Measurements from ENCODE around the gene IGSF9. TPM values are rescaled to one million over a fixed set of nuclear protein-coding genes. Genes with fewer than 3 reads are reported as not detected.
A peak's percentile ranks its signal among the peaks of the same experiment; 100 is the strongest.

Gene IGSF9
- total RNA-seq, 1 donor from 2014 or later = 2.1 TPM

DNA sequence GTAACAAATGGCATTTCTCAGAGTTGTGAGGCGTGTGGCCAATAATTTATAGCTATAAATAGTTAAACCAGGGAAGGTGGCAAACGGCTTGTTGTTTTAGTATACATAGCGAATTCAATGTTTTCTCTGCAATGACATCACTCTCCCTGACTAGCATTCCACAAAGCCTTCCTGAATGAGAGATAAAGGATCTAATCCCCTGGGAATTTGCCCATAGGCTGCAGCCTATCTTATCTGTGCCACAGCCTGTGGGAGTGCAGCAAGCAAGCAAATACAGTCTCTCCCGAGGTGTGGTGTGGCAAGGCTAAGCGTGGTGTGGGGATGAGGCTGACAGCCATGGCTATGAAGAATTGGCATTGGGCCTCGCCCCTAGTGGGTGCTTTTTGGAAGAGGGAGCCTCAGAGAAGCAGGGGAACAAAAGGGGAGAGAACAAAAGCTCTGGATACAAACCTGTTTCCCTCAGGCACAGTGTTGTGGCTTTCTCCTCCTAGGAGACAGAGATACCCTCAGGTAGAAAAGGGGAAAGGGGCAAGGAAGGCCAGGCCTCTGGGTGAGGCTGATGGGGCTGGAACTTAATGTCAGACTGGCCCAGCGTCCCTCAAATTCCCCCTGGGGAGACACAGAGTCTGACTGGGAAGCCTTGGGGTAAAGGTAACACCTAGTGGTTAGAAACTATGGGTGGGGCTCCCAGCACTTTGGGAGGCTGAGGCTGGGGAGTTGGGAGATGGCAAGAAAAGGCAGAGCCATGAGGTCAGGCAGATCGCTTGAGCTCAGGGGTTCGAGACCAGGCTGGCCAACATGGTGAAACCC, 29.0 kb downstream of the IGSF9 start:
- H3K4me1 Mint-ChIP-seq (ENCODE audit: low read depth, unreplicated experiment) = peaks cover 85% of the 10 kb centered on the region
- H3K27ac ChIP-seq (ENCODE audit: low read depth, low read length) = peak overlapping the region; percentile 88

GRCh38 chr1:159915571-159916241, 29.7 kb downstream of the IGSF9 start:
- no peak overlapping the region for H3K4me3 Mint-ChIP-seq (ENCODE audit: unreplicated experiment)
- peaks cover 57% of the 10 kb centered on the region for H3K4me1 ChIP-seq (ENCODE audit: insufficient read depth, low read length)
- H3K4me1 Mint-ChIP-seq (ENCODE audit: low read depth, unreplicated experiment) = peaks cover 86% of the 10 kb centered on the region
- H3K9me3 Mint-ChIP-seq (ENCODE audit: unreplicated experiment) = no peaks in the 10 kb centered on the region
- no peak overlapping the region for H2AFZ ChIP-seq (ENCODE audit: low read depth, low read length)
- H3K9ac ChIP-seq (ENCODE audit: low read length) = peak overlapping the region; percentile 80
- peaks cover 37% of the 10 kb centered on the region for H4K20me1 ChIP-seq (ENCODE audit: insufficient read depth, low read length)
- peaks cover 23% of the 10 kb centered on the region for H3K36me3 Mint-ChIP-seq (ENCODE audit: low read depth, unreplicated experiment)
- H3K27me3 ChIP-seq (ENCODE audit: insufficient read depth, low read length) = no peaks in the 10 kb centered on the region
- H3K27ac Mint-ChIP-seq (ENCODE audit: unreplicated experiment) = peak overlapping the region; percentile 93
- FAIRE-seq (no peak), DNase-seq (ENCODE audit: low read depth) (no peak)
- H3K9me3 ChIP-seq (ENCODE audit: insufficient read depth, low read depth, low read length) = no peaks in the 10 kb centered on the region
- peaks cover 30% of the 10 kb centered on the region for H3K79me2 ChIP-seq (ENCODE audit: insufficient read depth, low read length)
- no peaks in the 10 kb centered on the region for H3K27me3 Mint-ChIP-seq (ENCODE audit: low read depth, unreplicated experiment)
- TF ChIP-seq, protein P1, sequence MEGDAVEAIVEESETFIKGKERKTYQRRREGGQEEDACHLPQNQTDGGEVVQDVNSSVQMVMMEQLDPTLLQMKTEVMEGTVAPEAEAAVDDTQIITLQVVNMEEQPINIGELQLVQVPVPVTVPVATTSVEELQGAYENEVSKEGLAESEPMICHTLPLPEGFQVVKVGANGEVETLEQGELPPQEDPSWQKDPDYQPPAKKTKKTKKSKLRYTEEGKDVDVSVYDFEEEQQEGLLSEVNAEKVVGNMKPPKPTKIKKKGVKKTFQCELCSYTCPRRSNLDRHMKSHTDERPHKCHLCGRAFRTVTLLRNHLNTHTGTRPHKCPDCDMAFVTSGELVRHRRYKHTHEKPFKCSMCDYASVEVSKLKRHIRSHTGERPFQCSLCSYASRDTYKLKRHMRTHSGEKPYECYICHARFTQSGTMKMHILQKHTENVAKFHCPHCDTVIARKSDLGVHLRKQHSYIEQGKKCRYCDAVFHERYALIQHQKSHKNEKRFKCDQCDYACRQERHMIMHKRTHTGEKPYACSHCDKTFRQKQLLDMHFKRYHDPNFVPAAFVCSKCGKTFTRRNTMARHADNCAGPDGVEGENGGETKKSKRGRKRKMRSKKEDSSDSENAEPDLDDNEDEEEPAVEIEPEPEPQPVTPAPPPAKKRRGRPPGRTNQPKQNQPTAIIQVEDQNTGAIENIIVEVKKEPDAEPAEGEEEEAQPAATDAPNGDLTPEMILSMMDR (IDR thresholded peaks at IDR 0.05; ENCODE audit: insufficient read depth, low read depth, low read length) = no peak
- TF ChIP-seq EZH2 (IDR thresholded peaks at IDR 0.05; ENCODE audit: insufficient read depth, low read length) = no peak
- no peak overlapping the region for H3K4me3 ChIP-seq (ENCODE audit: insufficient read depth, low read depth, low read length)
- H3K4me2 ChIP-seq (ENCODE audit: low read length) = peak overlapping the region; percentile 69
- peaks cover 28% of the 10 kb centered on the region for H3K36me3 ChIP-seq (ENCODE audit: insufficient read depth, low read length)
- peak overlapping the region; percentile 88 for H3K27ac ChIP-seq (ENCODE audit: low read depth, low read length)

More for the DNA sequence above, 29.0 kb downstream of the IGSF9 start:
- H3K27me3 Mint-ChIP-seq (ENCODE audit: low read depth, unreplicated experiment) = no peaks in the 10 kb centered on the region
- H3K4me3 ChIP-seq (ENCODE audit: insufficient read depth, low read depth, low read length) = no peak overlapping the region
- no peaks in the 10 kb centered on the region for H3K9me3 ChIP-seq (ENCODE audit: insufficient read depth, low read depth, low read length)
- peaks cover 57% of the 10 kb centered on the region for H3K4me1 ChIP-seq (ENCODE audit: insufficient read depth, low read length)
- peaks cover 32% of the 10 kb centered on the region for H3K36me3 ChIP-seq (ENCODE audit: insufficient read depth, low read length)
- H4K20me1 ChIP-seq (ENCODE audit: insufficient read depth, low read length) = peaks cover 45% of the 10 kb centered on the region
- peaks cover 26% of the 10 kb centered on the region for H3K36me3 Mint-ChIP-seq (ENCODE audit: low read depth, unreplicated experiment)
- H3K27me3 ChIP-seq (ENCODE audit: insufficient read depth, low read length) = no peaks in the 10 kb centered on the region
- H3K9me3 Mint-ChIP-seq (ENCODE audit: unreplicated experiment) = no peaks in the 10 kb centered on the region
- FAIRE-seq (peak; percentile 95), DNase-seq (ENCODE audit: low read depth) (peak; percentile 84)
- peak overlapping the region; percentile 80 for H3K9ac ChIP-seq (ENCODE audit: low read length)
- peaks cover 37% of the 10 kb centered on the region for H3K79me2 ChIP-seq (ENCODE audit: insufficient read depth, low read length)
- peak overlapping the region; percentile 69 for H3K4me2 ChIP-seq (ENCODE audit: low read length)
- H3K4me3 Mint-ChIP-seq (ENCODE audit: unreplicated experiment) = peak overlapping the region; percentile 42
- H2AFZ ChIP-seq (ENCODE audit: low read depth, low read length) = no peak overlapping the region
- H3K27ac Mint-ChIP-seq (ENCODE audit: unreplicated experiment) = peak overlapping the region; percentile 93
- no peak for TF ChIP-seq EZH2 (IDR thresholded peaks at IDR 0.05; ENCODE audit: insufficient read depth, low read length)
- TF ChIP-seq, protein P1 (IDR thresholded peaks at IDR 0.05; ENCODE audit: insufficient read depth, low read depth, low read length) = no peak
